HPDE6-E6E7 (cell line): ENCODE results near the gene SMOC1.

Source experiments
- DNase-seq: peaks from one replicate; pipeline ENCODE4 v3.0.0; 2011; ENCODE audit warnings: missing footprints; ENCODE audit errors: extremely low spot score

Gene SMOC1

GRCh38 chr14:69941768-69942742 is 62.8 kb downstream of the SMOC1 start:
- DNase-seq = no peak

- no peak for DNase-seq
Measured at GRCh38 chr14:69943084-69943780, 64.0 kb downstream of the SMOC1 start.

- DNase-seq = no peak
Measured at GRCh38 chr14:69945347-69945746, 66.1 kb downstream of the SMOC1 start.

- DNase-seq = no peak
Measured at GRCh38 chr14:69945912-69946311, 66.7 kb downstream of the SMOC1 start.

GRCh38 chr14:69948351-69948750 is 69.1 kb downstream of the SMOC1 start:
- no peak for DNase-seq

GRCh38 chr14:69951263-69951662 is 72.0 kb downstream of the SMOC1 start:
- no peak for DNase-seq

GRCh38 chr14:69951935-69952334 is 72.7 kb downstream of the SMOC1 start:
- DNase-seq = no peak

GRCh38 chr14:69953266-69953915 is 74.2 kb downstream of the SMOC1 start:
- no peak for DNase-seq

- no peak for DNase-seq
Measured at GRCh38 chr14:69955855-69956845, 76.9 kb downstream of the SMOC1 start.

- no peak for DNase-seq
Measured at GRCh38 chr14:69956970-69957369, 77.8 kb downstream of the SMOC1 start.

- DNase-seq = no peak
Measured at GRCh38 chr14:69957986-69958385, 78.8 kb downstream of the SMOC1 start.

GRCh38 chr14:69959136-69959535 is 79.9 kb downstream of the SMOC1 start:
- no peak for DNase-seq

GRCh38 chr14:69960296-69960695 is 81.1 kb downstream of the SMOC1 start:
- no peak for DNase-seq

GRCh38 chr14:69963966-69964365 is 84.8 kb downstream of the SMOC1 start:
- DNase-seq = no peak

- DNase-seq = no peak
Measured at GRCh38 chr14:69964841-69965240, 85.6 kb downstream of the SMOC1 start.

- no peak for DNase-seq
Measured at GRCh38 chr14:69968132-69968531, 88.9 kb downstream of the SMOC1 start.

- DNase-seq = no peak
Measured at GRCh38 chr14:69968681-69969080, 89.5 kb downstream of the SMOC1 start.

- DNase-seq = no peak
Measured at GRCh38 chr14:69972755-69973154, 93.5 kb downstream of the SMOC1 start.

GRCh38 chr14:69973846-69974245 is 94.6 kb downstream of the SMOC1 start:
- DNase-seq = no peak

GRCh38 chr14:69979882-69980281 is 100.7 kb downstream of the SMOC1 start:
- no peak for DNase-seq
